Caki2 (cell line): ENCODE results near the gene CASP7. TPM values are rescaled to one million over a fixed set of nuclear protein-coding genes. Genes with fewer than 3 reads are reported as not detected.
"Not testable (repeated sequence)": the region's sequence is repeated elsewhere in the genome, so short reads cannot be mapped to it uniquely, and the experiment has no call there.

Experiments used
- DNase-seq: peaks from one replicate; pipeline ENCODE4 v3.0.0-alpha.2; 2015; ENCODE audit warnings: low read depth
- in situ Hi-C: cut with HindIII; loops from 2 replicates; pipeline ENCODE4 v1.10.0; 2016; ENCODE audit warnings: low sequenced_read_pairs, low pct_unique_long_range_greater_than_20kb, mixed read lengths
- total RNA-seq: library from RNA; depleted of rRNA; stranded (reverse); fragments of >200 nt; shearing (Covaris generic); gene quantifications from 2 replicates; pipeline ENCODE4 v1.2.3, GENCODE V29; 2014; ENCODE audit warnings: low replicate concordance

The CASP7 gene
- total RNA-seq, 1 experiment from 2014 or later: 39.6 TPM

DNA sequence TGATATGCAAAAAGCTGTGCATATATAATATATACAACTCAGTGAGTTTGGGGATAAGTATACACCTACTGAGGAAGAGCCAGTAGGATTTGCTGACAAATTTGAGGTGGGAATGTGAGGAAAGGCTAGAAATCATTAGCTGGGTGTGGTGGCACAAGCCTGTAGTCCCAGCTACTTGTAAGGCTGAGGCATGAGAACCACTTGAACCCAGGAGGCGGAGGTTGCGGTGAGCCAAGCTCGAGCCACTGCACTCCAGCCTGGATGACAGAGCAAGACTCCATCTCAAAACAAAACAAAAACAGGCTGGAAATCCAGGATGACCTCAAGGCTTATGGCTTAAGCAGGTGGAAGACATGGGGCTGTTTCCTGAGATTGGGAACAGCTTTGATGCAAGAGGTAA lies 61.1 kb downstream of the CASP7 start:
- in situ Hi-C loops: no loop called here
- no peak for DNase-seq

DNA sequence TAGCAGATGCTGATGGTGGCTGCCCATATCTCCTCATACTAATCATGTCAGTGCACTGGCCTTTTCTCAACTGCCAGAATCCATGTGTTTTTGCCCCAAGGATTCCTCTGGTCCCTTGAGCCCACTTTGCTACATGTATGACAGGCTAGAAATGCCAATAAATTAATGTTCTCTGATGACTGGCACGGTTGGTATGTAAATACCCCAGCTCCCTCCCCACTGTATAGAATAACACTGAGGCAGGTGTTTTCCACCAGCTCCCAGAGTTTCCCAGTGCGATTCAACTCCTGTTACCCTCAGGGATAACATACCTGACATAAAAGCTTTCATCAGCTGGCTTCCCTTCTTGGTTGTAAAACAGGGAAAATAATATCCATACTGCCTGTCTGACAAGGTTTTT lies 62.8 kb downstream of the CASP7 start:
- DNase-seq: no peak
- in situ Hi-C loops: no loop called here

DNA sequence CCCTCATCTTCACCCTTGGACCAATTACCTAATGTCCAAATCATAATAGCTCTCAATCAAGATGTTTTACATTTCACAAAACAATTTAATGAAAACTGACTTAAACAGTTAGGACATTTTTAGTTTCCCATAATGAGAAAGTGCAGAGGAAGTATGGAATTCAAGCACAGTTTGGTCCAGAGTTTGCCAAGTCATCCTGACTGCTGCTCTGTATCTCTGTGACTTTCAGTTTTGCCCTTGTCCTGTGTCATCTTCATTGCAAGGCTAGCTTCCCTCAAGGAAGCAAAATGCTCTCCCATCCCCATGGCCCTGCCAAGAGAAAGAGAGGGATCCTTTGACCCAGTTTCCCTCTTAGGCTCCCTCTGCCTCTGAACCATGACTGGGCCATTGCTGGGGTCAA lies 63.9 kb downstream of the CASP7 start:
- no peak for DNase-seq
- in situ Hi-C loops: no loop called here

DNA sequence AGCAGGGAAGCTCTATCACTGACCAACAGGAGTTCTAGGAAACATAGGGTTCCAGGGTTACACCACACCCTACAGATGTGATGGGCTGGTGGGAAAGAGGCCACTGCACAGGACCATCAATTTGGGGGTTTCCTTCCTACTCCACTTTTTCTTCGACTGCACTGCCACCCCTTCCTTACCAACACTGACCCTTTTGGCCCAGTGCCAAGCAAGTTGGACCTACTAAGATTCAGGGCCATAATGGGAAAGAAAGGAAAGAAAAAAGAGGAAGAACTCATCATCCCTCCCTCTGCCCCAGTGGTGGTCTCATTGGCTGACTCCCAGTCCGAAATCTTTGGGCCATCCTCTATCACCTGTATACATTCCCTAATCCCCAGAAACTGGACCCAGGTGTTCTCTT lies 65.7 kb downstream of the CASP7 start:
- no peak for DNase-seq
- in situ Hi-C loops: no loop called here

DNA sequence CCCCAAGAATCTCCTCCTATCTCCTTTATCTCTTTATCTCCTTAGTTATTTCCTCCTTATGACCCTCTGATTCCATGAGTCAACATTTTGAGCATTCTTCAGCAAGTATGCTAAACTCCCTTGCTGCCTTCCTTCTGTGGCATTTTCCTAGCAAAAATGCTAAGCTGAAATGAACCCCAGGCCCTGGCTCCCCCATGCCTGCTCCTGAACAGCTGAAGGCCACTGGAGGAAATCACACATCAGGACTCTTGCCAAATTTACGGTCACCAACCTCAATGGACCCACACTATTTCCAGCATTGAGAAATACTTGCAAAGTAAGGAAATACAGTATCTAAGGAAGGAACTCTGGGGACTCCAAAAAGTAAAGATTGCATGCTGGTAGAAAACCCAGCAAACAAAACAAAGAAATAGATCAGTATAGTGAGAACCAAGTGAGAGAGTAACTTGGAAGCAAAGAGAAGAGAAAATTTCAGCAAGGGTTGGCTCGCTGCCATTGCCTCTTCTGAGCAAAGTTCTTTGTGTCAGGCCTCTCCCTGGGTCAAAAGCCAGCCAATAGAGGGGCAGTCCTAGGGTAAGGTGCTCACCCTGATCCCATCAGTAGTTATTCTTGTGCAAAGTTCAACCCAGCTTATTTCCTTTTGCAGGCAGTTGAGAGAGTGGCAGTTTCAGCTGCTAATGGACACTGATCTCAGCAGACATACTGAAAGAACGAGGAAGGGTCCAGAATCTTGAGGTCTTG lies 66.7 kb downstream of the CASP7 start:
- in situ Hi-C loops: no loop called here
- DNase-seq: peak; percentile 8

DNA sequence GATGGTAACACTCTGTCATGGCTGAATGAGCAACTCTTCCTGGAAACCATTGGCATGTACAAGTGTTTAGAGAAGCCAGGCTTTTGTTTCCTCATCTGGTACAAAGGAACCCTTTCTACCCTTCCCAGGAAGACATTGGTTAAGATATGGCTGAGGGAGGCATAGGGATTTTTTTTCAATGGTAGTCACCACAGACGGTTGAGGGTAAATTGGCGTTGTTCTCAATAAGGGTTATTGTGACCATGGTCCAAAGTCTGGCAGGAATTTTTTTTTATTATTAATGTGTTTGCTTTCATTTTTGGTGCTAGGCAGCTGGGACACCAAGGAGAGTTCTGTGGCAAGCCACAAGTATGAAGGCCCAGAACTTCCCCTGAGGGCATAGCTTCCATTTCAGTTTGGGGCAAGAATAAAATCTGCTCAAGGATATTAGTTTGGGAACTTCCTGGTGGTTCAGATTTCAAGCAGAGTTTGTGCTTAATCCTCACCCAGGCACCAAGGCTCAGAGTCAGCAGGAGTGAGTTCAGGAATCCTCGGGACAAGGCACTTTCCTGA lies 71.5 kb downstream of the CASP7 start, which contains the start of gene PLEKHS1:
TSS of gene PLEKHS1 (plus strand) at position 502 of the 552 bp plus-strand sequence. CDS start 3,596 bp downstream, outside the sequence.
- no peak for DNase-seq
- in situ Hi-C loops: no loop called here

DNA sequence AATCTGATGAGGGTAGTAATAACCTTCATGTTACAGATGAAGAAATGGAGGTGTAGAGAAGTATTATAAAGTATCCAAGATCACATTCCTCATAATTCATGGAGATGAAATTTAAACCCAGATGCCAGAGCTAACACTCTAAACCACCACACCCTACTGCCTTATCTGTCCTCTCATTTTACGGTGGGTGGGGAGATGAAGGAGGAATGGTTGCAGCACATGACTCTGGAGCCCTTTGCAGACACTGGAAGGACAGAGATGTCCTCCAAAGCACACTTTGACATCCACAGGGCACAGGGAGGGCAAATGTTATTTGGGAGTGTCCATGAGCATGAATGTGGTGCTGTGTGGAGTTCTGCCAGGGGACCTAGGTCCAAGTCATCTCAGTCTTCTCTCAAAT lies 72.8 kb downstream of the CASP7 start:
- in situ Hi-C loops: no loop called here
- DNase-seq: no peak

DNA sequence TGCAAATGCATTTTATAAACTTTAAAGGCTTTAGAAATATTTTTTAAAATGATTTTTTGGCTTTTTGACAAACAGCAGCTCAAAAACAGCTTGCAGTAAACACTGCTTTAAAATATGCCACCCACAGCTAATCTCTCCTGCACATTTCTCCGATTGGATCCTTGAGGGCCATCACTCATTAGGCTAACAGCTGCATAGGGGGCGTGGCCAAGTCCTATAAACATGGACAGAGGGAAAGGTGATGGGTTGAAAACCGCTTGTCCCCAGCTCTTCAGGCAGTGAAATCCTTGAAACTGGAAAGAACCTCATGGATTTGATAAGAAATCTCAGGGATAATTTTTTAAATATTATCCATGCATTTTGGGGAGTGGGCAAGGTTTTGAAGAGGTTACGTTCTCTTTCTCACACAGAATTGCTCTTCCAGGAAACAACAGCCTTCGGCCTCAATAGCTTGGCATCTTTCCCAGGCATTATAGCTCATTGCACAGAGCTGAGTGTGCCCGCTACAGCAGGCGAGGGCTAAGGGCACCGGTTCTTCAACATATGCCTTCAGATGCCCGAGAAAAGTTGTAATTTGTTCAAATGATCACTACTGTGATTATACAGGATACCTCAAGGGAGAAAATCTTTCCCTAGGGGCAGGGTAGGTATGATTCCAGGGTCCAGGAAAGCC lies 73.4 kb downstream of the CASP7 start:
- DNase-seq: no peak
- in situ Hi-C loops: no loop called here

DNA sequence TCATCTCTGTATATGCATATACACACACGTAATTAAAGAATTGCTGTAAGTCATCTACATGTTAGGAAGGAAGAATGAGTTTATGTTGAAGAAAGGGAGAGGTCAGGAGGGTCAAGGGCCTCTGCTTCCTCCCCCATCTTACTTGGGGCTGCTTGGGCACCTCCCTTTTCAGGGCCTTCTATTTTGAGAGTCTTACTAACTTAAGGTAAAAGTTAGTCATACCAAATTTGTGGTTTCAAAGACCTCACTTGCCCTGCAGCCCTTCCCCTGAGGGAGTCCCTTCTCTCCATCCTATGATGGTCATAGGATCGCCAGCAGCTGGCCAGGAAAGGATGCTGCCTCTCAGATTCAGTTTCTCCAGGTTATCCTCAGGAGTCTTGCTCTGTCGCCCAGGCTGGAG lies 74.4 kb downstream of the CASP7 start:
- no peak for DNase-seq
- in situ Hi-C loops: no loop called here

DNA sequence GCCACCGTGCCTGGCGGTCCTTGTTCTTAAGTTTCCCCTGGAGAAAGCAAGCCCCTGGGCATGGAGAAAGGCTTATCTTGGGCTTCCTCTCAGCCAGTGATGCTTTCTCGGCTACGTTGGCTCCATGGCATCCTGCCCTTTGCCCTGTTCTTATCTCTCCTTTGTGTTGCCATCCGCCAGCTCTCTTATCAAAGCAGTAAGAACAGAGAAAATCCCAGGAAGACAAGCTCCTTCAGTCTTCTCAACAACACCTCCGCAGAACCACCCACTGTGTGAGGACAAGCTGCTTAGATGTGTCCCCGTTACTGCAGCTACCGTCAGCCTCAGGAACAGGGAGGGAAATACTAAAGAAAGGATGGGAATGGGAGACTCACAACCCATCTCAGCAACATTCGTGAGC lies 75.1 kb downstream of the CASP7 start:
- in situ Hi-C loops: no loop called here
- no peak for DNase-seq

DNA sequence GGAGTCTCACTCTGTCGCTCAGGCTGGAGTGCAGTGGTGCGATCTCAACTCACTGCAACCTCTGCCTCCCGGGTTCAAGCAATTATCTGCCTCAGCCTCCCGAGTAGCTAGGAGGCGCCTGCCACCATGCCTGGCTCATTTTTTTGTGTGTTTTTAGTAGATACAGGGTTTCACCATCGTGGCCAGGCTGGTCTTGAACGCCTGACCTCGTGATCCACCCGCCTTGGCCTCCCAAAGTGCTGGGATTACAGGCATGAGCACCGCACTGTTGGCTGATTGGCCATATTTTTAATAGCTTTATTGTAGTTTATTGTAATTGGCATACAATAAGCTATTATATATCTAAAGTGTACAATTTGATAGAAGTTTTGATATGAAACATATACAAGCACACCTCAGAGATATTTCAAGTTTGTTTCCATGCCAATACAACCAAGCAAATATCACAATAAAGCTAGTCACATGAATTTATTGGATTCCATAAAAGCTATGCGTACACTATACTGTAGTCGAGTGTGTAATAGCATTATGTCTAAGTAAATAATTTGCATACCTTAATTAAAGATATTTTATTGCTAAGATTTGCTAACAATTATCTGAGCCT lies 77.3 kb downstream of the CASP7 start:
- in situ Hi-C loops: no loop called here
- no peak for DNase-seq

DNA sequence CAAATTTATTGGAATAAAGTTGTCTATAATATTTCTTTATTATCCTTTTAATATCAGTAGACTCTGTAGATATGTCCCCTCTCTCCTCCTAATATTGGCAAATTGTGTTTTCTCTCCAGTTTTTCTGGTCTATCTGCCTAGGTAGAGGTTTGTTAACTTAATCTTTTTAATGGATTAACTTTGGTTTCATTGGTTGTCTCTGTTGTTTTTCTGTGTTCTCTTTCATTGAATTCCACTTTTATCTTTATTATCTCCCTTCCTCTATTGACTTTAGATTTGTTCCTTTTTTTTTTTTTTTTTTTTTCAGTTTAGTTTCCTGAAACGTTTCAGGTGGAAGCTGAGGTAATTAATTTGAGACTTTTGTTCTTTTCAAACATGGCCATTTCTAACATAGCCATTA lies 82.4 kb downstream of the CASP7 start:
- DNase-seq: no peak
- in situ Hi-C loops: no loop called here

DNA sequence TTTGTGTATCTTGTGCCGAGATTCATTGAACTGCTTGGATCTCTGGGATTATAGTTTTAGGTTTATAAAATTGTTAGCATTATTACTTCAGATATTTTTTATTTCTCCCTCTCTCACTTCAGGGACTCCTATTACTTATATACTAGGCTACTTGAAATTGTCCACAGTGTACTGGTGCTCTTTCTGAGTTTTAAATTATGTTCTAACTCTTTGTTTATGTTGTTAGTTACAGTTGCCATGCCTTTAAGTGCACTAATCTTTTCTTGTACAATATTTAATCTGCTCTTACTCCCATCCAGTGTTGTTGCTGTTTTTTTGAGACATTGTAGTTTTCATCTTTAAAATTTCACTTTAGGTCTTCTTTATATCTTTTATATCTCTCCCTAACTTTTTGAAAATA lies 84.9 kb downstream of the CASP7 start:
- in situ Hi-C loops: no loop called here
- no peak for DNase-seq

DNA sequence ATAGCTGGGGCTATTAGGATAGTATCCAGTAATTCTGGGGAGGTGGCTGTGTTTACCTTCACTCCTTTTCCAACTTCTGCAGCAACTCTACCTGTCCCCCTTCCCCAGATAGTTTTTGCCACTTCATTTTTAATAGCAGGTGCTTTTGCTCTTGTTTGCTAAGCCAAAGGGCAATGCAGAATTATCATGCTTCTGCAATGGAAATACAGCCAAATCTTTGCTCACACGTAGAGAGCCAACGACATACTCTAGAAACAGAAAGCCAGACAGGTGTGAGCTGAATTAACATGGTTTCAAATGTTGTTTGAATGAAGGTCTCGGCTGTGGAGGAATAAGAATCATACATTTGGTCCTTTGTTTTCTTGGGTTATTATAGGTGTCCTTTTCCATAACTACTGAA lies 86.2 kb downstream of the CASP7 start:
- in situ Hi-C loops: no loop called here
- DNase-seq: no peak

DNA sequence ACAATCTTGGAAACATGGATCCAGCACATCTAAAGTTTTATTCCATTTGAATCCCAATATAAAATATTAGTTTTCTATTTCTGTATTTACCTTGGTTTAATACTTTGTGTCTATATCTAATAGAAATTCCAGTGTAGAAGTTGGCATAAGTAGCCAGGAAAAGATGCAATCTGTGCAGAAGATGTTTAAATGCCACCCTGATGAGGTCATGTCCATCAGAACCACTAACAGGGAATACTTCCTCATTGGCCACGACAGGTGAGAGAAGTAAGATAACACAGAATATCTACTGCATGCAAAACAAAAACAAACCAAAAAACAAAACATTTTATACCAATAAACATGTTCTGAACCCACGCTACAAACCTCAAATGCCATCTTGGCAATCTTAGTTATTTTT lies 87.5 kb downstream of the CASP7 start:
- in situ Hi-C loops: no loop called here
- DNase-seq: no peak

DNA sequence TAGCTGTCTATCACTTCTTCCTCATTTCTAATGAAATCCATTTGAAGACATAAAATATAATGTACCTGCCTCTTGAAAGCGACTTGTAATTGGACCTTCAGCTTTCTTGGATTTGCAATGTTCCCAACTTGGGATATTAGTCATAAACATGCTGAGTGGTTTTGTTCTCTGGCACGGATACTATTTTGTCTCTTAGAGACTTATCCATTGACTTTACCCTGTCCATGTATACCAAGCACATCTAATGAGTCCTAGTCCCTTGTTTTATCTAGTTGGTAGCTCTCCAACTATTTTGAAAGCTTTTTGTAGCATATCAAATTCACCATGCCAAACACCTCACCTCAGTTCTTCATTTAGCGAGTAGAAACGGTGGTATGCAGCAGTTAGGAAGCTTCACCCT lies 90.6 kb downstream of the CASP7 start:
- no peak for DNase-seq
- in situ Hi-C loops: no loop called here

DNA sequence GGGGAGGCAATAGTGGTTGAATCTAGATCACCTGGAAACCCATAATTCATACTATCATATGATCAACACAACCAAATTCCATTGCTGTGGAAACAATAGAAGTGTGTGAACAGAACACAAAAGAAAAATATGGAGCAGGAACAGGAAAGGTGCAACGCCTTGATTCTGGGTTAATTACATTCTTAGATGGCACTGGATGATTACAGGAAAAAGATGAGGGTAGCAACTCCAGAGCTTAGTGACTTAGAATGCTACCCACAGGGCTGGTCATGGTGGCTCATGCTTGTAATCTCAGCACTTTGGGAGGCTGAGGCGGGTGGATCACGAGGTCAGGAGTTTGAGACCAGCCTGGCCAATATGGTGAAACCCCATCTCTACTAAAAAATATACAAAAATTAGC lies 91.4 kb downstream of the CASP7 start:
- in situ Hi-C loops, DNase-seq: not testable (repeated sequence)

DNA sequence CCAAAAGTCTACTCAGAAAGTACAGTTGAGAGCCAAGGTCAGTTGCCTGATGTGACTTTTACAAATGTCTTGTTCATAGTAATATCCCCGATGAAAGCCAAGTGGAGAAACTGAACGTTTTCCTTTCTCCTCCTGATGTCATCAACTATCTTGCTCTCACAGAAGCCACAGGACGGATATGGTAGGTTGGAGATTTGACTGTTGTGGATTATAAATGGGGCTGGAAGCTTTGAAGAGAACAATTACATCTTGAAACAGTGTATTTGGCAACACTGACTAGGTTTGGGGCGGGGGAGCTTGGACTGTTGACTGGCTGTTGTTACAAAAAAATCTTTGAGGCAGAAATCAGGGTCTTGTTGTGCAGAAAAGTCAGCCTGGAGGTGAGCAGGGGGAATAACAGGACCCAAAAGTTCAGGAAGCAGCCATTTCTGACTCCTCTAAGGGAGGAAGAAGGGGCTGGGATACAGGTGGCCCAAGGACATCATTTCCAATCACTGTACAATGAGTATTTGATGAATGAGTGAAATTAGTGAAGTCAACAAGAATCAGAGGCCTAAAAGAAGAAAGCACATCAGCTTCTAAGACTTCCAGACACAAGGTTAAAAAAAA lies 96.1 kb downstream of the CASP7 start:
- in situ Hi-C loops: no loop called here
- DNase-seq: no peak

DNA sequence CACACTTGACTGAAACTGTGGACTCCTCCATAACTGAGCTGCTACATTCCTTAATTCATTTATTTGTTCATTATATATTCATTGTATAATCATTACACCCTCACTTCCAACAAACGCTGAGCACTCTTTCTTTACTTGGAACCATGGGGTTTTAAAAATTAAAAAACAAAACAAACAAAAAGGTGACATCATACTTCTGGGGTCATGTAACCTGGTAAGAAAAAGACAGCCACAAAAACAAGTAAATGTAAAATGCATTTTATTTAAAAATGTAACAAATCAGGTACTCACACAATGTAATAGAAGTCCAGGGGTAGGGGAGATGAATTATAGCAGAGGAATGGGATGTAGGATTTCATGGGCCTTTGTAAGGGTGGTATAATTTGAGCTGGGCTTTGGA lies 96.8 kb downstream of the CASP7 start:
- no peak for DNase-seq
- in situ Hi-C loops: no loop called here
